Pulmonary artery endothelial cell (primary cell): Measurements from ENCODE around the gene SUSD3. TPM values are rescaled to one million over a fixed set of nuclear protein-coding genes. Genes with fewer than 3 reads are reported as not detected.
A peak's percentile ranks its signal among the peaks of the same experiment; 100 is the strongest.
"Not testable (repeated sequence)": the region's sequence is repeated elsewhere in the genome, so short reads cannot be mapped to it uniquely, and the experiment has no call there.

Experiments
- DNase-seq: peaks from one replicate; pipeline ENCODE4 v3.0.0-alpha.2; 2011; ENCODE audit warnings: low read depth, low spot score
- total RNA-seq: library from RNA; depleted of rRNA; stranded (reverse); fragments of >200 nt; gene quantifications from 2 replicates; pipeline ENCODE4 v1.2.3, GENCODE V29; 2014

SUSD3 gene
- total RNA-seq, 1 donor from 2014 or later, result 0.13 TPM

GRCh38 chr9:93110311-93110855 is 51.9 kb downstream of the SUSD3 start:
- DNase-seq, result no peak

DNA sequence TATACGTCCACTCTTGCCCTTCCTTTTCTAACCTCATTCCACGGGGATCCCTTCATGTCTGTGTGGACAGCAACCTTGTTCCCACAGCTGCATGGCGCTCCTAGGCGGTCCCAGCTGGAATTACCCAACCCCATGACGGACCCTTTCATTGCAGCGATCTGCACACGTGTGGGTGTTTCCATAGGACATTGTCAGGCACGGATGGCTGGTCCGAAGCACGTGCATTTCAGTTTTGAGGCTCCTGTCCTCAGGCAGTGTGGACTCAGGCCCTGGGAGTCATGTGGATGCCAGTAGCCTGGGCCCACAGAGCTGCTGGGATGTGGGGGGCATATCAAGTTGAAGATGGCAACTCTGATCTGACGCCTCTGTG is 52.5 kb downstream of the SUSD3 start:
- no peak for DNase-seq

- DNase-seq, result no peak
These were observed 53.0 kb downstream of the SUSD3 start for GRCh38 chr9:93111371-93112115.

- no peak for DNase-seq
These were observed 53.8 kb downstream of the SUSD3 start for GRCh38 chr9:93112116-93112863.

DNA sequence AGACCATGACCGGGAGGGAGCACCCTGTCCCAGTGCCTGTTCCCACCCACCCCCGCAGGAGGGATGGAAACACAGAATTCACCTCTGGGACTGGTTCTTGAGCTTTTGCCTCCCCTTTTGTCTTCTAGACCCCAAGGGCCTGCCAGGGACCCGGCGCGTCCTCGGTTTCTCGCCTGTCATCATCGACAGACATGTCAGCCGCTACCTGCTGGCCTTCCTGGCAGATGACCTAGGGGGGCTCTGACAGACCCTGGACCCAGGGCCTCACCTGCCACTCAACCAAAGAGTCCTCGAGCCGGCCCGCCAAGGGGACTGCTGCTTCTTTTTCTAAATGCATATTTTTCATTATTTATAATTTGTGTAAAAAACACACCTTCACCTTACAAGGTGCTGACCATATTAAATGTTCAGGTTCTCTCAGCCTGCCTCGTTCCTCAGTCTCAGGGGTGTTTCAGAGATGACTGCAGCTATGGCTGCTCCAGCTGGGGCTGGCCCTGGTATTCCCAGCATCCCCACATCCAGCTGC is 54.4 kb downstream of the SUSD3 start:
- DNase-seq, result no peak

DNA sequence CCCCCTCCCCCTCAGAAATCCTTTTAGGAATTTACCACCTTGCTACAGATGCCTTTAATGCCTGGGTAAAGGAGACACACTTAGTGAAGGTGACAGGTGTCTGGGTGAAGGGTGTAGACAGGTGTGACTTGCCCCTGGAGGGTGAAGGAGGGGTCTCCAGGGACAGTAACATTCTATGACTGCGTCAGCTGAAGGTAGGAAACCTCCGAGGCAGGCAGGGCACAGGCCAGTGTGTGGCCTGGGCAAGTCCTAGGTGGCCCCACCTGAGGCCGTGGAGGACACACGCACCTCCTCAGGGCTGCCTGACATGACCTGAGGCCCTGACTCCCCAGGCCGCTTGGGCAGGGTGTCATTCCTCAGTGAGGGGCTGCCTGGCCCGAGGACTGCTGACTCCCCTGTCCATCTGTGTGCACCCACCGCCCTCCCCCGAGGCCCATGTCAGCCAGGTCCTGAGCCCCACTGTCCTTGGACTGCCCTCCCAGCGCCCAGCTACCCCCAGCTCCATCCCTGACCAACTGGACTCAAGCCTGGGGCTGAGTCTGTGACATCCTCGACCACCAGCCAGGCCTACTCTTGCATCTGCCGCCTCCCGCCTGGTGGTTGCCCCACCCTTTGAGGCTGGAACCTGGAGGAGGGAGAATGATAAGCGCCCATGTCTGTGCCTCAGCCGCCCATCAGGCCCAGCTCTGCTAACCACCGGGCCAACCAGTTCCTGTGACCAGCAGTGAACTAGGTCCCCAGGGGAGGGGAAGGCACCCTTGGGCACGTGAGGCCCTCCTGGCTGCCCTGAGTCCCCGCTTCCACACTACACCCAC is 55.9 kb downstream of the SUSD3 start:
- DNase-seq, result no peak

DNA sequence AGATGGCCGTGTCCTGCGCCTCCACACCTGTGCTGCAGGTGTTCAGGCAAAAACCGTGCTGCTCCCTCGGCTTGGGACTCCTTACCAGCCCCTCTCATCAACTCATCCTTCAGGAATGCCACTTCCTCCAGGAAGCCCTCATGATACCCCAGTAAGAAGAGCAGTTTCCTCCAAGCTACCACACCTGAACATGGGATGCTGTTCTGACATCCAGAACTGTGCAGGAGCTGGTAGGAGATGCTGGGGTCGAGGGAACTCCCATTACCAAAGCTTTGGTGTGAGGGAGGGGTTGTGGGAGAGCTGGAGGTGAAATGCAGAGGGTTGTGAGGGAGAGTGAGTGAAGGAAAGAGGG is 56.5 kb downstream of the SUSD3 start:
- DNase-seq, result no peak

GRCh38 chr9:93115486-93116071 is 57.1 kb downstream of the SUSD3 start:
- DNase-seq, result no peak

- no peak for DNase-seq
These were observed 57.8 kb downstream of the SUSD3 start for GRCh38 chr9:93116072-93116961.

GRCh38 chr9:93117521-93117920 is 59.0 kb downstream of the SUSD3 start:
- DNase-seq, result not testable (repeated sequence)

GRCh38 chr9:93117924-93118862 is 59.7 kb downstream of the SUSD3 start:
- DNase-seq, result no peak

GRCh38 chr9:93118863-93119702 is 60.6 kb downstream of the SUSD3 start:
- no peak for DNase-seq

DNA sequence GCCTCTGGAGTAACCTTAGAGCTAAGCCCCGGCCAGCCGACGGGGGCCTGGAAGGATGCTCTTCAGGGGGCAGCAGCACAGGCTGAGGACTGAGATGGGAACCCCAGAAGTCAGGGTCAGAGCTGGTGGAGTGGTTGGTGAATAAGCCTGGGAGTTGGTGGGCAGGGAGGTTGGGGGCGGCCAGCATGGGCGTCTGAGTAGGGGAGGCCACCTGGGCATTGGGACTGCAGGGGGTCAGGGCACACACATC is 61.1 kb downstream of the SUSD3 start:
- DNase-seq, result no peak

DNA sequence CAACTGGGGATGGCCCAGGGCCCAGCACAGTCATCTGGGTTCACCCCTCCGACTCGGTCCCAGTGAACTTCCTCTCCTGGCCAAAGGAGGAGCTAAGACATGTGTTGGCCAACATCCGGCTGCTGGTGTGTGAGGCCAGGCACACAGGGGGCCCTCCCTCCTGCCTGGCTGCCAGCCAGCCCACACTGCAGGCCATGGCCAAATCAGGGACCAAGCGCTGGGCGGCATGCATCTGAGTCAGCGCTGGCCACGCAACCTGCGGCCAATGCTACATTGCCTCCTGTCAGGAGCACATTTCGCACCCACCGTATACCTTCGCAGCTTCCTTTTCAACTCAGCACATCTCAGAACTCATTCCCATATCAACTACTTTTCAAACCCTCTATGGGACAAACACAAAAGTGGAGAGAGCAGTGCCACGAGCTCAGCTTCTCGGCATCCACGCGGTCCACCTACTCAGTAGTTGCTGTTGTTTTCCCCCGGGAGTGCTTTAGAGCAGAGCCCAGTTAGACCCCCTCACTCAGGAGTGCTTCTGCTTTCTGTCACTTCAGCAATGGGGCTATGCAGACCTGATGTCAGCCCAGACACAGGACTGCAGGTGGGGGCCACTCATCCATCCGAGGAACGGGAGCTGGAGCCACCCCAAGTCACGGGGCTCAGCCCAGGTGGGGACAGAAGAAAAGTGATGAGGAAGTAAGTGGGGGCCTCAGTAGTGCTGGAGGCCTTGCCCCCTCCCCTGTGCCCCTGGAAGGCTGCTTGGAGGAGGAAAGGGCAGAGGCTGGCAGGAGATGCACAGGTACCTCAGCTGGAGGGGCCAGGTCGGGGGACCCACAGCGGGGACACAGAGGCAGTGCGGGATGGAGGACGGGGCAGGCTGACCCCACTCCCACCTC is 61.7 kb downstream of the SUSD3 start:
- DNase-seq, result peak; percentile 66

- DNase-seq, result no peak
These were observed 62.4 kb downstream of the SUSD3 start for GRCh38 chr9:93120846-93121315.

DNA sequence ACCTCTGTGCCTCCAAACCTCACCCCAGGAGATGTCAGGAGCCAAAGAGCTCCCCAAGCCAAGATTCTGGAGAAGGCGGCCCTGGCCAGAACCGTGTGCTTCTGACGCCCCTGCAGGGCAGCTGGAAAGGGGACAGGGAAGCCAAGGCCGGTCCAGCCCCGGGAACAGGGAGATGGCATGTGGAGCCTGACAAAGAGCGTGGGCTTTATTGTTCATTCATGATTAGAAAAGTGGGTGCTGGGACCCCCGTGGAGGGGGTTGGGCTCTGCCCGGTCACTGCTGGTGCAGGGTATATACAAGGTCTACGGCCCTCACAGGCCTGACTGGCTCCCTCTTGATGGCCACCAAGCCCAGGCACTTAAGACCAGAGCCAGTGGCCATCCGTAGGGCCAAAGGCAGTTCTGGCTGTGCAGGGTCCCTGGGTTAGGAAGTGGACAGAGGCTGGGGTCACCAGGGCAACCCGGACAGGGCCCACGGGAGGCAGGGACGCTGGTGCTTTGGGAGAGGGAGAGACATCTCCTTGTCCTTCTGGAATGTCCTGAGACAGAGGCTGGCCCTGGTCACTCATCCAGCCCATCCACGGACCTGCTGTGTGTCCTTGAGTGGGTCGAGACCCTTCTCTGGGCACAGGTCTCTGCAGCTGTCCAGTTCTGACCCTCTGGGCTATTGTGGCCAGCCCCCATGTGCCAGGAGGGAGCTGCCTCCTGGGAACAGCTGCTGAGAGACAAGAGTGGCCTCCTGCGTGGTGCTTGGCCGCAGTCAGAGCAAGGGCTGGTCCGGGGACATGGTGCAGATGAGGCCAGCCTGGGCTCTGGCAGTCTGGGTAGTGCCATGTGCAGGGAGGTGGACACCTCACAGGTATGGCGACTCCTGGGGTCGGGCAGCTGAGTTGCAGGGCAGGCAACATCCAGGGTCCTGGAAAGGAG is 63.1 kb downstream of the SUSD3 start:
- no peak for DNase-seq
